WTC11 (cell line): Measurements from ENCODE around the gene FGF8.

Experiments used
- CBFB ChIP-seq: sonication (generic); formaldehyde crosslinking; IDR thresholded peaks from 2 replicates; pipeline ENCODE4 v1.8.1; 2022; ENCODE audit warnings: mild to moderate bottlenecking, low read depth, missing genetic modification reagents
- CREM ChIP-seq: sonication (generic); formaldehyde crosslinking; IDR thresholded peaks from 2 replicates; pipeline ENCODE4 v1.8.1; 2022; ENCODE audit warnings: mild to moderate bottlenecking, missing genetic modification reagents, moderate library complexity
- CTCF ChIP-seq: fragments of 200-600 bp; IDR thresholded peaks from 2 replicates; pipeline ENCODE4 v1.8.0; 2022; ENCODE audit warnings: antibody characterized with exemption
- E2F4 ChIP-seq: sonication (generic); formaldehyde crosslinking; IDR thresholded peaks from 2 replicates; pipeline ENCODE4 v1.8.1; 2022; ENCODE audit warnings: low read depth, mild to moderate bottlenecking, moderate library complexity, missing genetic modification reagents, borderline replicate concordance
- ELF4 ChIP-seq: sonication (generic); formaldehyde crosslinking; IDR thresholded peaks from 2 replicates; pipeline ENCODE4 v1.8.1; 2022; ENCODE audit warnings: low read depth, mild to moderate bottlenecking, moderate library complexity, missing genetic modification reagents
- FOXJ3 ChIP-seq: sonication (generic); formaldehyde crosslinking; IDR thresholded peaks from 2 replicates; pipeline ENCODE4 v1.9.0; 2021; ENCODE audit warnings: missing genetic modification reagents, mild to moderate bottlenecking, borderline replicate concordance
- JUN ChIP-seq: sonication (generic); formaldehyde crosslinking; IDR thresholded peaks from 2 replicates; pipeline ENCODE4 v1.8.0; 2023; ENCODE audit warnings: mild to moderate bottlenecking, missing genetic modification reagents
- KAT7 ChIP-seq: sonication (generic); formaldehyde crosslinking; IDR thresholded peaks from 2 replicates; pipeline ENCODE4 v1.8.1; 2023; ENCODE audit warnings: missing genetic modification reagents, mild to moderate bottlenecking, borderline replicate concordance
- MAX ChIP-seq: sonication (generic); formaldehyde crosslinking; IDR thresholded peaks from 2 replicates; pipeline ENCODE4 v1.8.0; 2022; ENCODE audit warnings: mild to moderate bottlenecking, missing genetic modification reagents
- NFYB ChIP-seq: sonication (generic); formaldehyde crosslinking; conservative IDR thresholded peaks from 2 replicates; pipeline ENCODE4 v1.8.0; 2022; ENCODE audit warnings: low read depth, missing genetic modification reagents
- ZNF121 ChIP-seq: sonication (generic); formaldehyde crosslinking; IDR thresholded peaks from 2 replicates; pipeline ENCODE4 v1.8.0; 2023; ENCODE audit warnings: missing genetic modification reagents

- TF ChIP-seq CBFB (CRISPR knock-in tag) (no peak), CTCF (no peak), KAT7 (CRISPR knock-in tag) (no peak), NFYB (no peak), FOXJ3 (CRISPR knock-in tag) (no peak), E2F4 (CRISPR knock-in tag) (no peak), MAX (no peak), CREM (no peak), ELF4 (no peak), JUN (CRISPR knock-in tag) (no peak), ZNF121 (no peak)
Observed at GRCh38 chr10:101745074-101745696, 30.7 kb downstream of the FGF8 start.
